AG20443 (cell line): ENCODE data around the gene DYNC2I2.
A peak's percentile ranks its signal among the peaks of the same experiment; 100 is the strongest.
"Not testable (repeated sequence)": the region's sequence is repeated elsewhere in the genome, so short reads cannot be mapped to it uniquely, and the experiment has no call there.

Experiments used
- DNase-seq: peaks from one replicate; pipeline ENCODE4 v3.0.0; 2012; ENCODE audit warnings: low spot score, mixed read lengths

DYNC2I2 gene

DNA sequence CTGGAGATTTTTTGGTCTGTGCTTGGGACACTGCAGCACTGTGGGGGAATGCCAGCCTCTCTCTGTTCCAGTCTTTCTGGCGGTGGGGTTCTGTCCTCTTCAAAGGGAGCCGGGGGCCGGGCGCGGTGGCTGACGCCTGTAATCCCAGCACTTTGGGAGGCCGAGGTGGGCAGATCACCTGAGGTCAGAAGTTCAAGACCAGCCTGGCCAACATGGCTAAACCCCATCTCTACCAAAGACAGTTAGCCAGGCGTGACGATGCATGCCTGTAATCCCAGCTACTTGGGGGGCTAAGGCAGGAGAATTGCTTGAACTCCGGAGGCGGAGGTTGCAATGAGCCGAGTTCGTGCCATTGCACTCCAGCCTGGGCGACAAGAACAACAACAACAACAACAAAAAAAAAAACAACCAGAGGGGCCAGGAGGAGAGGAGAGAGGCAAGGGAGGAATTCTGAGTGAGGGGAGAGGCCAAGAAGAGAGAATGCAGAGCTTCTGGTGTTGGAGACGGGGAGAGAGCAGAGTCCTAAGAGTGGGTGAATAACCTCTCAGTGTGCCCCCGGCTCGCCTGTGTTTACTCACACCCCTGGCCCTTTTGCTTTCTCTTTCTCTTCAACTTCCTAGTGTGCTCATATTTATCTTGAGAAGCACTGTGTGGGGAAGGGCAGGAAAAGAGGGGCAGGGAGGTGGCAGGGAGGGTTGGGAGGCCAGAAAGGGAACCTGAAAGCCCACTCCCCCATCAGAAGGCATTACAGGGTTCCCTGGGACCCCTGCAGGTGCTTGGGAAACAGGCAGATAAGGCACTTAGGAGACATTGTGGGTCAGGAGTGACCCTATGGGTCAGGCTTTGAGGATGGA, 29.2 kb upstream of the DYNC2I2 start:
- no peak for DNase-seq

DNA sequence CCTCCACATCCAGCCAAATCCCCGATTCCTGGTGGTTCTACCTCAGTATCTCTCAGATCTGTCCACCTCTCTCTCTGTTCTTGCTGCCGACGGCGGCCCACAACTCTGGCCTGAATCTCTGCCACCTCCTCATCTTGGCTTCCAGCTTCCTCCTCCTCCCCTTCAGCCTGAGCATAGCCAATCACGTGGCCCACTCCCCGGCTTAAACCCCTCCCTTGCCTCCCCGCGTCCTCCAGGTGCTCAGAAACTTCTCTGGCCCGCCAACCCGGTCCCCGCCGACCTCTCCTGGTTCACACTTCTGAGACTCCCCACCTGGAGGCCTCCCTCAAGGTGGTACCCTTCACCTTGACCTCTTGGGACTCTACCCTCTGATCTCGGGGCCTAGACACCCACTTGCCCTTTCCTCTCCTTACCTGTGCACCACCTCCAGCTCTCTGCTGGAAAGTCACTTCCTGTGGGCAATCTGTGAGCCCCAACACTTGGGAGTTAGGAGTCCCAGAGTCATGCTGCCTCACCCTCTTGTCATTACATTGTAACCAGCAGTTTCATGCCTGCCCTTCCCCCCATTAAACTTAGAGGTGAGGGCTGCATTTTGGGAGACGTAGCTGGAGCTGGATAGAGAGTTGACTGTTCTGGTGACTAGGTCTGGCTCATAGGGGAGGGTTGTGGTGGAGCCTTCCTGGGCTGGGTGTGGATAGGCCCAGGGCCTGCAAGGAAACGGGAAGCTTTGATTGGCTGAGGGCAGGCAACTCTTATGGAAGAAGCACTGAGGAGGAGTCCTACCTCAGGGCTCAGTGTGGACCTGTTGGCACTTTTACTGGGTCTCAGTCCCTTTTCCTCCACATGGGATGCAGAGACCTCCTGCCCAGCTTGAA, 27.9 kb upstream of the DYNC2I2 start:
- peak; percentile 80 for DNase-seq

DNA sequence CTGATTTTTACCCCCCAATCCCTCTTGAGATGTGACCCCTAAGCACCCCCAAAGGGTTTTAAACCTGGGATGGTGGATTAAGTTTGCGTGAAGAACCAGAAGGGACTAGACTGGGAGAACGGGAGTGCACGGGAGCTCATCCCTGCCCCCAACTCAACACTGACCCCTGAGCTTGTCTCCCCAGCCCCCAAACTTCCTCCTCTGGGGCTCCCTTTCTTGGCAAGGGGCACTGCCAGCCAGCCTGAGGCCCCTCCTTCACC, 27.3 kb upstream of the DYNC2I2 start:
- DNase-seq: no peak

DNA sequence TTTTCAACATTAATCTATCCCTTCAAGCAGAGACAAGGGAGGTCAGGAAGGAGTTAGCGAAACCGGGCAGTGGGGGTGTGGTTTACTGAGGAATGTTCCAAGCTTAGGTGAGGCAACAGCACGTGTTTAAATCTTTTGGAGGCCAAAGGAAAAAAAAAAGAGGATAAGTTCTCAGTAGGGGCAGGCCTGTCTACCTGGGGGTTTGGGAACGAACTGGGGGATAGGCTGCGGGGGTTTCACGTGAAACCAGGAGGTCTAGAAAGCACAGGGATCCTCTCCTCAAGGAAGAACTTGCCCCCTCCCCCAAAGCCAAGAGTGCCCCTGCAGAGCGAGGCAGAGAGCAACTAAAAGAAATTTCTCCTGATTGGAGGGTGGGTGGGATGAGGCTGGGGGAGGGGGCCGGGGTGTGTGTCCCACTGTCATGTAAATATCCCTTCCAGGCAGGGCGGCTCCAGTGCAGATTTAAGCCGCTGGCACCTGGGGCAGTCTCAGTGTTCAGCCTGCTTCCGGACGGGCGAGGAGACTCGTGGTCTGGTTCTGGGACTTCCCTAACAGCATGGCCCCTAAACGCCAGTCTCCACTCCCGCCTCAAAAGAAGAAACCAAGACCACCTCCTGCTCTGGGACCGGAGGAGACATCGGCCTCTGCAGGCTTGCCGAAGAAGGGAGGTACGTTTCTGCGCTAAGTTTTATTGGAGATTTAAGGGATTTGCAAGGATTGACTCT, 26.9 kb upstream of the DYNC2I2 start:
- DNase-seq: peak; percentile 50

DNA sequence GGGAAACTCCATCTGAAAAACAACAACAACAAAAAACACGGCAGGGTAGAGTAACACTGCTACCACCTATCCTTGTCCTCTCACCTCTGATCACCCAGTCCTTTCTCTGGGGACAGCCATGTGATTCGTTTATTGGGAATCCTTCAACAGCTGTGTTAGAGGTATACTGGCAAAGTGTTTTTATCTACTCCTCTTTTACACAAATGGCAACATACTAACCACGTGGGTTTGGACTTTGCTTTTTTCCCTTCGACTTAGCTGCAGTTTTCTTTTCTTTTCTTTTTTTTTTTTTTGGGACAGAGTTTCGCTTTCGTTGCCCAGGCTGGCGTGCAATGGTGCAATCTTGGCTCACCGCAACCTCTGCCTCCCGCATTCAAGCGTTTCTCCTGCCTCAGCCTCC, 21.1 kb upstream of the DYNC2I2 start:
- DNase-seq: no peak

DNA sequence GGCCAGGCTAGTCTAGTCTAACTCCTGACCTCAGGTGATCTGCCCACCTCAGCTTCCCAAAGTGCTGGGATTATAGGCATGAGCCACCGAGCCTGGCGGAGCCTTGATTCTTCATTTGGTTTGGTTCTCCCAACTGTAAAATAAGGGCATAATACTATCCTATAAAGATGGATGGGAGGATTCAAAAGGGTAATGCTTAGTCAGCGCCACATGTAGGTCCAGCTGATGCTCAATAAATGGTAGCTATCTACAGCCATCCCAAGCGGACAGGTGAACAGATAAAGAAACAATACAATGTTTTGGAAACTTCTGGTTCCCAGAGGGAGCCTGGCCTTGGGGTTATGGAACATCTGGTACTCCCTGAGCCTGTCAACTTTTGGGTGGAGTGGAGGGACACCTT, 18.7 kb upstream of the DYNC2I2 start:
- DNase-seq: no peak

DNA sequence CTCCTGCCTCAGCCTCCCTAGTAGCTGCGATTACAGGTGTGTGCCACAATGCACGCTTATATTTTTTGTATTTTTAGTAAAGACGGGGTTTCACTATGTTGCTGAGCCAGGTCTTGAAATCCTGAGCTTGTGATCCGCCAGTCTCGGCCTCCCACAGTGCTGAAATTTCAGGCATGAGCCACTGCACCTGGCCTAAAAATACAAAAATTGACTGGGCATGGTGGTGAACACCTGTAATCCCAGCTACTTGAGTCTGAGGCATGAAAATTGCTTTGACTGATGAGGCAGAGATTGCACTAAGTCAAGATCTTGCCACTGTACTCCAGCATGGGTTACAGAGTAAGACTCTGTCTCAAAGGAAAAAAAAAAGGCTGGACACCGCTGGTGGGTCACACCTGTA, 13.1 kb upstream of the DYNC2I2 start:
- DNase-seq: no peak

DNA sequence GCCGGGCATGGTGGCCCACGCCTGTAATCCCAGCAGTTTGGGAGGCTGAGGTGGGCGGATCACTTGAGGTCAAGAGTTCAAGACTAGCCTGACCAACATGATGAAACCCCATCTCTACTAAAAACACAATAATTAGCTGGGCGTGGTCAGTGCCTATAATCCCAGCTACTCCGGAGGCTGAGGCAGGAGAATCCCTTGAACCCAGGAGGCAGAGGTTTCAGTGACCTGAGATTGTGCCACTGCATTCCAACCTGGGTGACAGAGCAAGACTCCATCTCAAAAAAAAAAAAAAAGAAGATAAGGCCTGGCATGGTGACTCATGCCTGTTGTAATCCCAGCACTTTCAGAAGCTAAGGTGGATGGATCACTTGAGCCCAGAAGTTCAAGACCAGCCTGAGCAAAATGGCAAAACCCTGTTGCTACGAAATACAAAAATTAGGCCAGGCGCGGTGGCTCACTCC, 9.9 kb upstream of the DYNC2I2 start:
- DNase-seq: not testable (repeated sequence)

DNA sequence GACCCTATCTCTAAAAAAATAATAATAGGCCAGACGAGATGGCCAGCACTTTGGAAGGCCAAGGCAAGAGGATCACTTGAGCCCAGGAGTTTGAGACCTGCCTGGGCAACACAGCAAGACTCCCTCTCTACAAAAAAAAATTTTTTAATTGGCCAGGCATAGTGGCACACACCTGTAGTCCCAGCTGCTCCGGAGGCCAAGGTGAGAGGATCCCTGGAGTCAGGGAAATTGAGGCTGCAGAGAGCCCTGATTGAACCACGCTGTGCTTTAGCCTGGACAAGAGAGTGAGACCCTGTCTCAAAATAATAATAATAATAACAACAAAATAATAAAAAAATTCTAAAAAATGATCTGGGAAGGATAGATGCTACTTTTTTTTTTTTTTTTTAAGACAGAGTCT, 1.1 kb upstream of the DYNC2I2 start:
- DNase-seq: no peak

DNA sequence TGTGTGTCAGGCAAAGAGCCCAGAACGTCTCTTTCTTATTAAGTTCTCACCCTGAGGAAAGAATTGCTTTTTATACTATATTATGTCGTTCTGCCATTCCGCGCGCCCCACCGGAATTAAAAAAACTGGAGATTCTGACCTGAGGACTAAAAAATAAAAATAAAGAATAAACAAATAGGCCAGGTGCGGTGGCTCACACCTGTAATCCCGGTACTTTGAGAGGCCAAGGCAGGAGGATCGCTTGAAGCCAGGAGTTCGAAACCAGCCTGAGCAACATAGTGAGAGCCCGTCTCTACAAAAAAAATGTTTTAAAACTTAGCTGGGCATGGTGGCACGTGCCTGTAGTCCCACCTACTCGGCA, 677 bp upstream of the DYNC2I2 start:
- no peak for DNase-seq

DNA sequence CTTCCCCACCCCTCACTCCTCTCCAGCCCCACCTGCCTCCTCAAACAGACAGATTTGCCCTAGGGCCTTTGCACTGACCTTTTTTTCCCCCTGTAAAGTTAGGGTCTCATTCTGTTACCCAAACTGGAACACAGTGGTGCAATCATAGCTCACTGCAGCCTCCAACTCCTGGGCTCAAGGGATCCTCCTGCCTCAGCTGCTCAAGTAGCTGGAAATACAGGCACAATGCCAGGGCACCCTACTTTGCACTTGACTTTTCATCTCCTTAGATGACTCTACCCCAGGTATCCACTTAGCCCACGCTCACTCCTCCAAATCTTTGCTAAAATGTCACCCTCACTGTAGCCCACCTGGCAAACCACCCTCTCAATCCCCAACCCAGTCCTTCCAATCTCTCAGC, 2.2 kb downstream of the DYNC2I2 start:
- no peak for DNase-seq

DNA sequence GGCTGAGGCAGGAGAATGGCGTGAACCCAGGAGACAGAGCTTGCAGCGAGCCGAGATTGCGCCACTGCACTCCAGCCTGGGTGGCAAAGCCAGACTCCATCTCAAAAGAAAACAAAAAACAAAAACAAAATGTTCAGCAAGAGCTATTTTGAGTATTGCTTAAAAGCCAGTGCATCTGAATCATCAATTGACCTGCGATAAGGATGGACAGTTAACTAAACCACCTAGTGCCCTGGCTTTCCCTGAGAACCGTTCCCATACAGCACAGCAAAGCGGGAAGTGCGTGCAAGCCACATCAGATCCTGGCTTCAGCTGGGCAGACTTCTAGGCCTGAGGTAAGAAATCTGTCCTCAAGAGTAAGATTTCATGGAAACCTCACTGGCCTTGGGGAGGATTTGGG, 2.7 kb downstream of the DYNC2I2 start:
- DNase-seq: no peak

DNA sequence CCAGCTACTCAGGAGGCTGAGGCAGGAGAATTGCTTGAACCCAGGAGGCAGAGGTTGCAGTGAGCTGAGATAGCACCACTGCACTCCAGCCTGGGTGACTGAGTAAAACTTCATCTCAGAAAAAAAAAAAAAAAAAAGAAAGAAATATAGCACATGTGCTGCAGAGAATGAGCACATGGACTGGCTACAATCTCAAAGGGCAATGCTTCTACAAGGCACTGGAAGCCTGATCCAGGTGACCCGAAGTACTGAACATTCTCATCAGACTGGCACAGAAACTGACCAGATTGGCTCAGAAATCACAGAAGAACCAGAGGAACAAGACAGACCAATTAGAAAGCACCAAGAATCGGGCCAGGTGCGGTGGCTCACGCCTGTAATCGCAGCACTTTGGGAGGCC, 4.8 kb downstream of the DYNC2I2 start:
- DNase-seq: no peak

DNA sequence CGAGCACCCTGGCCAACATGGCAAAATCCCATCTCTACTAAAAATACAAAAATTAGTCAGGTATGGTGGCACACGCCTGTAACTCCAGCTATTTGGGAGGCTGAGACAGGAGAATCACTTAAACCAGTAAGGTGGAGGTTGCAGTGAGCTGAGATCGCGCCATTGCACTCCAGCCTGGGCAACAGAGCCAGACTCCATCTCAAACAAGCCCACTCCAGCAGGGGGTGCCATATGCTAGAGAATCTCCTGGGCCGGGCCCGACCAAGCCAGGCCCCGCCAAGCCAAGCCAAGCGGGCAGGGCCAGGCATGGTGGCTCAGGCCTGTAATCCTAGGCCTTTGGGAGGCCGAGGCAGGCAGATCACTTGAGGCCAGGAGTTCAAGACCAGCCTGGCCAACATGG, 8.4 kb downstream of the DYNC2I2 start:
- peak; percentile 52 for DNase-seq

DNA sequence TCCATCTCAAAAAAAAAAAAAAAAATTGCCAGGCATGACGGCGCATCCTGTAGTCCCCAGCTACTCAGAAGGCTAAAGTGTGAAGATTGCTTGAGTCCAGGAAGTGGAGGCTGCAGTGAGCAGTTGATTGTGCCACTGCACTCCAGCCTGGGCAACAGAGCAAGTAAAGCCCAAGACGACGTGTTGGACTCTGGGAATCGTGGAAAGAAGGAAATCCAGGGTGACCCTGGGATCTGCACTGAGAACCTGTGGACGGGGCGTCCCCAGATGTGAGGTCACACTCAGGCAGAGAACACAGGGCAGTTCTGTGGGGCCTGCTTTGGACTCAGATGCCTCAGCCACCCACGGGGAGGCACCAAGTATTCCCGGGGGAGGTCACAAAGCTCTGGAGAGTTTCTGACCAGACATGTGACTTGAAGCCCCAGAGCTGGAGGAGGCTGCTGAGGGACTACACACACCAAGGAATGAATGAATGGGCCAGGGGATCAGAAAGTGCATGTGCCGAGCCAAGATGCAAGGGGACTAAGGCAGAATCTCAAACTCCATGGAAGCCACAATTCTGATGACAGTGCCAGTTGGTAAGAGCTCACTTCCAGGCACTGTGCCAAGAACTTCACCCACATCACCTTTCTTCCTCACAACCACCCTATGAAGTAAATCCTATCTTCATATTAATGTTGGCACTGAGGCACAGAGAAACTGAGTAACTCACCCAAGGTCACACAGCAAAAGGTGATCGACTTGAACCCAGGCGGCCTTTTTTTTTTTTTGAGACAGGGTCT, 12.9 kb downstream of the DYNC2I2 start:
- DNase-seq: no peak

DNA sequence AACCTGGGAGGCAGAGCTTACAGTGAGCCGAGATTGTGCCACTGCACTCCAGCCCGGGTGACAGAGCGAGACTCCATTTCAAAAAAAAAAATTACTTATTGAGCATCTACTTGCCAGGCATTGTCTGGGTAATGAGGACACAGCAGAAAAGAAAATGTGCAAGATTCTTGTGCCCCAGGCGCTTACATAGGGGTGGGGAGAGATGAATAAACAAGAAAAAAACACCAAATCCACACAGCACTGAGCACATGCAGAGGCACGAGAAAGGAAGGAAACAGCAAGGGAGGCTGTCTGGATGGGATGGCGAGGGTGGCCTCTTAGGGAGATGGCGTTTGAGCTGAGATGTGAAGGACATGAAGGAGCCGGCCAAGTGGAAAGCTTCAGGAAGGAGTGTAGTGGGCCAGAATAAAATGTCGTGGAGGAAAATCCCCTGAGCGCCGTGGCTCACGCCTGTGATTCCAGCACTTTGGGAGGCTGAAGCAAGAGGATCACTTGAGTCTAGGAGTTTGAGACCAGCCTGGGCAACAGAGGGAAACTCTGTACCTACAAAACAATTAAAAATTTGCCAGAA, 13.9 kb downstream of the DYNC2I2 start:
- no peak for DNase-seq

DNA sequence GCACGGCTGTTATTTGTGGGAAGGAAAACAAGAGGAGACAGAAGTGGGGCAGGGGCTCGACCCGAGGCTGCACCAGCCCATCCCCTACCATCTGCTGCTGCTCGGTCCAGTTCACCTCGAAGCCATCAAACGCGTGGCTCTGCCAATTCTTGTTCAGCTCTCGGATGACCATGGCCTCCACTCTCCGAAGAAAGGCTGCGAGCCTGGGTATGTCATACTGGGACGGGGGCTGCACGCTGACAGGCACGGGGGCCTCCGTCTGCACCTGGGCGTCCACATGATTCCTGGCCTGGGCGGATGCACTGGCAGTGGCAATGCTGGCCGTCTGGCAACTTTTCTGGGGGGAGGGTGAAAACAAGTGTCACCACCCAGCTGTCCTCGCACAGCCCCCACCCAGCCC, 16.0 kb downstream of the DYNC2I2 start:
- DNase-seq: no peak

DNA sequence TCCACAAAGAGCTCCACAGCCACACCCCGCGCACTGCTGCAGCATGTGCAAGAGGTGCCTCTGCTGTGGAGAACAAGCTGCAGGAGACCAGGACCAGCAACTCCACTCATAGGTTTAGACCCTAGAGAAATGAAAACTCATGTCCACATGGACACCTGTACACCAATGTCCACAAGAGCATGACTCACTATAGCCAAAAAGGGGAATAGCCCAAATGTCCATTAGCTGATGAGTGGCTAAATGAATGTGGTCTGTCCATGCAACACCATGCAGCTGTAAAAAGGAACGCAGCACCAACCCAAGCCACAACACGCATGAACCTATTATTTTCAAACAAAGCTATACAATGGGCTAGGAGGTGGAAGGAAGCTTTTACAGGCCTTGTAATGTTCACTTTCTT, 18.1 kb downstream of the DYNC2I2 start:
- no peak for DNase-seq

DNA sequence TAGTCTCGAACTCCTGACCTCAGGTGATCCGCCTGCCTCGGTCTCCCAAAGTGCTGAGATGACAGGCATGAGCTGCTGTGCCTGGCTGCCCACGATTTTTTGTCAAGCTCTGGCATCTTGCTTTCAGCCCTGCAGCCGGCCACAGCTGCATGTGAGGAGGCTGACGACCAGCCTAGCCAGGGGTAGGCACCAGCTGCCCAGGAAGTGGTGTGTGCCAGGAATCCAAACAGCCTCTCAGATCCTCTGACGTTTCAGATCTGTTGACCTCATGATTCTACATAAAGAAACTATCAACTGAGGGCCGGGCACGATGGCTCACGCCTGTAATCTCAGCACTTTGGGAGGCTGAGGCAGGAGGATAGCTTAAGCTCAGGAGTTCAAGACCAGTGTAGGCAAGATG, 19.0 kb downstream of the DYNC2I2 start:
- DNase-seq: no peak

DNA sequence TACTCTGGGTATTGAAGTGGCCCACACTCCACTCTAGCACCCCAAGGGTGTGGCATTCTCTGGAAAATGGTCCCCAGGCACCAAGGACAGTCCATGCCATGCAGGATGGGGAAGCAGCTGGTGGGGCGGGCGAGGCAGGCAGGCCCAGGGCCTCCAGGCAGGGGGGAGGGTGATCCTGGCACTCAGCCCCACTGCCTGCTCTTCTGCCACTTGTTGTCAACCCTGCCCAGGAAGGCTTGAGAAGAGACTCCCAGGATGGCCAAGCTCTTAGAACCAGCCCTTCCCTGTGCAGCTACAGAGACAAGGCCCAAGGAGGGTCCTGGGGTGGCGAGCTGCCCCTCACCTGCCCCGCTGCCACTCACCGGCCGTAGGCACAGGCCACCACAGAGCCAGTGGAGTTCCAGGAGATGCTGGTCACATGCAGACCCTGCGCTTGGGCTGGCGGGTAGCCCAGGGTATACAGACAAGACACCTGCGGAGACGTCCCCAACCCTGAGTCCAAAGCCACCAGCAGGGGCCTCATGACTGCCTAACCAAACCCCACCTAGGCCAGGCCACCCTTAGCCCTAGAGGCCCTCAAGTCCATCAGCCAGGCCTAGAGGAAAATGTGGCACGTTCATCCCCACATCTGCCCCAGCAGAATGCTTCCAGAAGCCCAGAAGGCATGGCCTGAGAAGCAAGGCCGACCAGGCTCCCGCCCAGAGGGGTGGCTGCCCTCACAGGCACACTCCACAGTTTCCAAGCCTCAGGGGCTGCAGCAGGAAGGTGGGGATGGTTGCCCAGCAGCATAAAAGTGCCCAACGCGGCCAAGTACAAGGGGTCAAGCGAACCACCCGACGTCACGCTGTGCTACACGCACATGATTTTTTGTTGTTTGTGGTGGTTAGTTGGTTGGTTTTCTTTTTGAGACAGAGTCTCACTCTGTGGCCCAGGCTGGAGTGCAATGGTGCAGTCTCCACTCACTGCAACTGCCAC, 19.8 kb downstream of the DYNC2I2 start:
- no peak for DNase-seq

DNA sequence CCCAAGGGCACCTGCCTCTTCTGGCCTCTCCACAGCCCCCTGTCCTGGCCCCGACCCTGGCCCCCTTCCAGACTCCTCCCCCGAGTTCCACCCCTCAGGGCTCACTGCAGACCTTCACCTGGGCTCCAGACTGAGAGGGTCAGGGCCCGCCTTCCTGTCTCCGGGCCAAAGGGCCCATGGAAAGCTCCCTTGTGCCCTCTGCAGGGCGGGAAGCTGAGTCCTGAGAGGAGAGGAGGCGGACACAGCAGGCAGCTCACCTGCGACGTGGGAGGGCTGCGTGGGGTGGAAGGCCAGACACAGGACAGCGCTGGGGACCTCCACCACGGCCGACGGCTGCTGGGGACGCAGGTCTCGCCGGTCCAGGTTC, 20.6 kb downstream of the DYNC2I2 start:
- DNase-seq: no peak
